A549 (cell line): ENCODE results near the gene ATG10.
"Not testable (repeated sequence)": the region's sequence is repeated elsewhere in the genome, so short reads cannot be mapped to it uniquely, and the experiment has no call there.

Experiments used
- CBX8 ChIP-seq: fragments of 200-600 bp; sonication (generic); IDR thresholded peaks from 2 replicates; pipeline ENCODE4 v1.6.1; 2016
- NPAS2 ChIP-seq: fragments of 250-450 bp; sonication (Bioruptor Pico); IDR thresholded peaks from 2 replicates; pipeline ENCODE4 v1.8.0; 2022; ENCODE audit warnings: mild to moderate bottlenecking, moderate library complexity, borderline replicate concordance
- POLR2A ChIP-seq: IDR thresholded peaks from 2 replicates; pipeline ENCODE4 v1.6.1; 2012; ENCODE audit warnings: mild to moderate bottlenecking, low read length
- TF ChIP-seq, protein P1 (sequence below): fragments of >200 bp; sonication (Bioruptor Twin); formaldehyde crosslinking; IDR thresholded peaks from 3 replicates; pipeline ENCODE4 v1.5.1; 2016

DNA sequence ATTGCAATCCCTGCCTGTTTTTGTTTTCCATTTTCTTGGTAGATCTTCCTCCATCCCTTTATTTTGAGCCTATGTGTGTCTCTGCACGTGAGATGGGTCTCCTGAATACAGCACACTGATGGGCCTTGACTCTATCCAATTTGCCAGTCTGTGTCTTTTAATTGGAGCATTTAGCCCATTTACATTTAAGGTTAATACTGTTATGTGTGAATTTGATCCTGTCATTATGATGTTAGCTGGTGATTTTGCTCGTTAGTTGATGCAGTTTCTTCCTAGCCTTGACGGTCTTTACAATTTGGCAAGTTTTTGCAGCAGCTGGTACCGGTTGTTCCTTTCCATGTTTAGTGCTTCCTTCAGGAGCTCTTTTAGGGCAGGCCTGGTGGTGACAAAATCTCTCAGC, 42.8 kb downstream of the ATG10 start:
- TF ChIP-seq, protein P1, sequence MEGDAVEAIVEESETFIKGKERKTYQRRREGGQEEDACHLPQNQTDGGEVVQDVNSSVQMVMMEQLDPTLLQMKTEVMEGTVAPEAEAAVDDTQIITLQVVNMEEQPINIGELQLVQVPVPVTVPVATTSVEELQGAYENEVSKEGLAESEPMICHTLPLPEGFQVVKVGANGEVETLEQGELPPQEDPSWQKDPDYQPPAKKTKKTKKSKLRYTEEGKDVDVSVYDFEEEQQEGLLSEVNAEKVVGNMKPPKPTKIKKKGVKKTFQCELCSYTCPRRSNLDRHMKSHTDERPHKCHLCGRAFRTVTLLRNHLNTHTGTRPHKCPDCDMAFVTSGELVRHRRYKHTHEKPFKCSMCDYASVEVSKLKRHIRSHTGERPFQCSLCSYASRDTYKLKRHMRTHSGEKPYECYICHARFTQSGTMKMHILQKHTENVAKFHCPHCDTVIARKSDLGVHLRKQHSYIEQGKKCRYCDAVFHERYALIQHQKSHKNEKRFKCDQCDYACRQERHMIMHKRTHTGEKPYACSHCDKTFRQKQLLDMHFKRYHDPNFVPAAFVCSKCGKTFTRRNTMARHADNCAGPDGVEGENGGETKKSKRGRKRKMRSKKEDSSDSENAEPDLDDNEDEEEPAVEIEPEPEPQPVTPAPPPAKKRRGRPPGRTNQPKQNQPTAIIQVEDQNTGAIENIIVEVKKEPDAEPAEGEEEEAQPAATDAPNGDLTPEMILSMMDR = not testable (repeated sequence)
- TF ChIP-seq POLR2A; CBX8; NPAS2 (CRISPR knock-in tag): not testable (repeated sequence)
